HL-60 (cell line): Measurements from ENCODE around the gene RFK.

Experiments
- GABPA ChIP-seq: IDR thresholded peaks from 2 replicates; pipeline ENCODE4 v1.6.1; 2012; ENCODE audit warnings: low read depth
- POLR2AphosphoS5 ChIP-seq: IDR thresholded peaks from 2 replicates; pipeline ENCODE4 v1.6.1; 2012; ENCODE audit warnings: low read depth
- TF ChIP-seq, protein P1 (sequence below): IDR thresholded peaks from one replicate; pipeline ENCODE4 v1.5.1; 2011; ENCODE audit warnings: low read length, control low read depth, inconsistent platforms; ENCODE audit not compliant: insufficient read depth
- TF ChIP-seq, protein P2 (sequence below): IDR thresholded peaks from 2 replicates; pipeline ENCODE4 v1.6.1; 2012; ENCODE audit warnings: low read depth; ENCODE audit not compliant: insufficient replicate concordance

DNA sequence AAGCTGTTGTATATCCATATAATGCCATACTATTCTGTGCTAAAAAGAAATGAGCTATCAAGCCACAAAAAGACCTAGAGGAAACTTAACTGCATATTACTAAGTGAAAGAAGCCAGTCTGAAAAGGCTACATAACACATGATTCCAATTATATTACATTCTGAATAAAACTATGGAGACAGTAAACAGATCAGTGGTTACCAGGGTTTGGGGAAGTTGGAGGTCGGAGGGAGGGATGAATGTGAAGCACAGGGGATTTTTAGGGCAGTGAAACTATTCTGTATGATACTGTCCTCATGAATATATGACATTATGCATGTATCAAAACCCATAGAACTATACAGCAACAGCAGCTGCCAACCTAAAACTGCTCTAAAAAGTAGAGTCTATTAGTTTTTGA, 5.6 kb upstream of the RFK start:
- TF ChIP-seq, protein P1, sequence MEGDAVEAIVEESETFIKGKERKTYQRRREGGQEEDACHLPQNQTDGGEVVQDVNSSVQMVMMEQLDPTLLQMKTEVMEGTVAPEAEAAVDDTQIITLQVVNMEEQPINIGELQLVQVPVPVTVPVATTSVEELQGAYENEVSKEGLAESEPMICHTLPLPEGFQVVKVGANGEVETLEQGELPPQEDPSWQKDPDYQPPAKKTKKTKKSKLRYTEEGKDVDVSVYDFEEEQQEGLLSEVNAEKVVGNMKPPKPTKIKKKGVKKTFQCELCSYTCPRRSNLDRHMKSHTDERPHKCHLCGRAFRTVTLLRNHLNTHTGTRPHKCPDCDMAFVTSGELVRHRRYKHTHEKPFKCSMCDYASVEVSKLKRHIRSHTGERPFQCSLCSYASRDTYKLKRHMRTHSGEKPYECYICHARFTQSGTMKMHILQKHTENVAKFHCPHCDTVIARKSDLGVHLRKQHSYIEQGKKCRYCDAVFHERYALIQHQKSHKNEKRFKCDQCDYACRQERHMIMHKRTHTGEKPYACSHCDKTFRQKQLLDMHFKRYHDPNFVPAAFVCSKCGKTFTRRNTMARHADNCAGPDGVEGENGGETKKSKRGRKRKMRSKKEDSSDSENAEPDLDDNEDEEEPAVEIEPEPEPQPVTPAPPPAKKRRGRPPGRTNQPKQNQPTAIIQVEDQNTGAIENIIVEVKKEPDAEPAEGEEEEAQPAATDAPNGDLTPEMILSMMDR = no peak
- TF ChIP-seq GABPA (no peak), POLR2AphosphoS5 (no peak)
- TF ChIP-seq, protein P2, sequence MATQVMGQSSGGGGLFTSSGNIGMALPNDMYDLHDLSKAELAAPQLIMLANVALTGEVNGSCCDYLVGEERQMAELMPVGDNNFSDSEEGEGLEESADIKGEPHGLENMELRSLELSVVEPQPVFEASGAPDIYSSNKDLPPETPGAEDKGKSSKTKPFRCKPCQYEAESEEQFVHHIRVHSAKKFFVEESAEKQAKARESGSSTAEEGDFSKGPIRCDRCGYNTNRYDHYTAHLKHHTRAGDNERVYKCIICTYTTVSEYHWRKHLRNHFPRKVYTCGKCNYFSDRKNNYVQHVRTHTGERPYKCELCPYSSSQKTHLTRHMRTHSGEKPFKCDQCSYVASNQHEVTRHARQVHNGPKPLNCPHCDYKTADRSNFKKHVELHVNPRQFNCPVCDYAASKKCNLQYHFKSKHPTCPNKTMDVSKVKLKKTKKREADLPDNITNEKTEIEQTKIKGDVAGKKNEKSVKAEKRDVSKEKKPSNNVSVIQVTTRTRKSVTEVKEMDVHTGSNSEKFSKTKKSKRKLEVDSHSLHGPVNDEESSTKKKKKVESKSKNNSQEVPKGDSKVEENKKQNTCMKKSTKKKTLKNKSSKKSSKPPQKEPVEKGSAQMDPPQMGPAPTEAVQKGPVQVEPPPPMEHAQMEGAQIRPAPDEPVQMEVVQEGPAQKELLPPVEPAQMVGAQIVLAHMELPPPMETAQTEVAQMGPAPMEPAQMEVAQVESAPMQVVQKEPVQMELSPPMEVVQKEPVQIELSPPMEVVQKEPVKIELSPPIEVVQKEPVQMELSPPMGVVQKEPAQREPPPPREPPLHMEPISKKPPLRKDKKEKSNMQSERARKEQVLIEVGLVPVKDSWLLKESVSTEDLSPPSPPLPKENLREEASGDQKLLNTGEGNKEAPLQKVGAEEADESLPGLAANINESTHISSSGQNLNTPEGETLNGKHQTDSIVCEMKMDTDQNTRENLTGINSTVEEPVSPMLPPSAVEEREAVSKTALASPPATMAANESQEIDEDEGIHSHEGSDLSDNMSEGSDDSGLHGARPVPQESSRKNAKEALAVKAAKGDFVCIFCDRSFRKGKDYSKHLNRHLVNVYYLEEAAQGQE = no peak
